LNCaP clone FGC (cell line): Measurements from ENCODE around the gene ELP1.
"Not testable (repeated sequence)": the region's sequence is repeated elsewhere in the genome, so short reads cannot be mapped to it uniquely, and the experiment has no call there.

ENCODE experiments used
- DNase-seq: peaks from one replicate; pipeline ENCODE4 v3.0.0-alpha.2; 2011; ENCODE audit warnings: low read depth
- H3K4me3 ChIP-seq: 2 replicates; pipeline ENCODE4 v1.5.1; 2011; ENCODE audit warnings: mild to moderate bottlenecking, low read depth, low read length, control low read depth
- CTCF ChIP-seq: IDR thresholded peaks from 2 replicates; pipeline ENCODE4 v1.5.1; 2012; ENCODE audit warnings: mild to moderate bottlenecking; ENCODE audit not compliant: control insufficient read depth, insufficient read depth; ENCODE audit errors: extremely low read depth

ELP1 gene

GRCh38 chr9:108933718-108934322 lies at the start of gene ELP1:
TSS of gene ELP1 (minus strand) at chr9:108934124. CDS start at chr9:108931146, 2,978 bp downstream.
- peak; percentile 50 for TF ChIP-seq CTCF
- peak; percentile 84 for DNase-seq
- H3K4me3 ChIP-seq = peak within 1 kb of the TSS; percentile 96

DNA sequence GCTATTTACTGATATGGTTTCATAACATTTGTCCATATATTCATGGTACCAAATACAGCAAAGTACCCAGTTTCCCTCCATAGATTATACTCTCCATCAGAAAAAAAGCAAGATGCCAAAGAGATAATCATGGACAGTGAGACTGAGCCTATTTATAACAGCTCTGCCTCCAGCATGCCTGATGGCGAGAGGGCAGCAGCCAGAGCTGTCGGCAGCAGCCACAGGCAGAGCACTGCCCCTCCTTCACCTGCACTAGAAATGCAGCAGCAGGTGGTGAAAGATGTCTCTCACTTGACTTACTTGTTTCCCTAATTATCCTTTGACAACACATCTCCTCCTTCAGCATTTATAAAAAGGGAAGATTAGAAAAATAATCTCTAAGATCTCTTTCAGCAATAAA lies 47.0 kb upstream of the ELP1 start:
- no peak overlapping the region for H3K4me3 ChIP-seq
- no peak for DNase-seq
- TF ChIP-seq CTCF = no peak

- no peak overlapping the region for H3K4me3 ChIP-seq
- no peak for TF ChIP-seq CTCF
Measured at GRCh38 chr9:108978205-108978604, 44.3 kb upstream of the ELP1 start.

GRCh38 chr9:108973895-108974294 lies 40.0 kb upstream of the ELP1 start:
- no peak for DNase-seq

More at GRCh38 chr9:108978205-108978604, 44.3 kb upstream of the ELP1 start:
- no peak for DNase-seq

GRCh38 chr9:108972626-108973209 lies 38.8 kb upstream of the ELP1 start:
- no peak for DNase-seq
- H3K4me3 ChIP-seq = no peak overlapping the region
- TF ChIP-seq CTCF = no peak

More at GRCh38 chr9:108973895-108974294, 40.0 kb upstream of the ELP1 start:
- no peak overlapping the region for H3K4me3 ChIP-seq
- no peak for TF ChIP-seq CTCF

GRCh38 chr9:108972186-108972585 lies 38.3 kb upstream of the ELP1 start:
- no peak for DNase-seq
- H3K4me3 ChIP-seq = no peak overlapping the region
- no peak for TF ChIP-seq CTCF

DNA sequence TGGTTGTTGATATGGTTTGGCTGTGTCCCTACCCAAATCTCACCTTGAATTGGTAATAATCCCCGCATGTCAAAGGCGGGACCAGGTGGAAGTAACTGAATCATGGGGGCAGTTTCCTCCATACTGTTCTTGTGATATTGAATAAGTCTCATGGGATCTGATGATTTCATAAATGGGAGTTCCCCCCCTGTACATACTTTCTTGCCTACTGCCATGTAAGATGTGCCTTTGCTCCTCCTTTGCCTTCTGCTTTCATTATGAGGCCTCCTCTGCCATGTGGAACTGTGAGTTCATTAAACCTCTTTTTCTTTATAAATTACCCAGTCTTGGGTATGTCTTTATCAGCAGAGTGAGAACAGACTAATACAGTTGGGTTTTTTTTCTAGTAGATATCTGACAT lies 37.5 kb upstream of the ELP1 start:
- not testable (repeated sequence) for DNase-seq, H3K4me3 ChIP-seq
